Ovary (tissue), 3 donors: Measurements from ENCODE around the gene TBC1D14.

Experiments used
- CTCF ChIP-seq, 3 donors: fragments of 450-650 bp in 2 of 3; fragments of 200-600 bp in 1 of 3; IDR thresholded peaks; one replicate each; pipeline versions ENCODE4 v1.5.1 to v1.8.0; 2016 to 2022; ENCODE audit warnings: antibody characterized with exemption in 3 of 3, mild to moderate bottlenecking in 1 of 3
- POLR2A ChIP-seq: fragments of 450-650 bp; IDR thresholded peaks from one replicate; pipeline ENCODE4 v1.6.1; 2017; ENCODE audit warnings: antibody characterized with exemption, mild to moderate bottlenecking, moderate library complexity
- donor health status: DM: no; HTN: no; CAD: no.

GRCh38 chr4:7030856-7031255 lies 121.2 kb downstream of the TBC1D14 start:
- TF ChIP-seq CTCF (IDR thresholded peaks at IDR 0.05) (no peak), POLR2A (no peak)
